NCI-H524 treated with DMSO at 0.1 percent for 48 hours (cell line): ENCODE measurements around the gene PYGB.
A peak's percentile ranks its signal among the peaks of the same experiment; 100 is the strongest.
"Not testable (repeated sequence)": the region's sequence is repeated elsewhere in the genome, so short reads cannot be mapped to it uniquely, and the experiment has no call there.

ENCODE experiments used
- DNase-seq: peaks from one replicate; lab custom pipeline; 2025; lab: John Stamatoyannopoulos, UW

The PYGB gene

GRCh38 chr20:25314497-25315417, 66.9 kb downstream of the PYGB start:
- no peak for DNase-seq

GRCh38 chr20:25315418-25316210, 67.7 kb downstream of the PYGB start:
- no peak for DNase-seq

GRCh38 chr20:25316506-25317190, 68.8 kb downstream of the PYGB start:
- no peak for DNase-seq

DNA sequence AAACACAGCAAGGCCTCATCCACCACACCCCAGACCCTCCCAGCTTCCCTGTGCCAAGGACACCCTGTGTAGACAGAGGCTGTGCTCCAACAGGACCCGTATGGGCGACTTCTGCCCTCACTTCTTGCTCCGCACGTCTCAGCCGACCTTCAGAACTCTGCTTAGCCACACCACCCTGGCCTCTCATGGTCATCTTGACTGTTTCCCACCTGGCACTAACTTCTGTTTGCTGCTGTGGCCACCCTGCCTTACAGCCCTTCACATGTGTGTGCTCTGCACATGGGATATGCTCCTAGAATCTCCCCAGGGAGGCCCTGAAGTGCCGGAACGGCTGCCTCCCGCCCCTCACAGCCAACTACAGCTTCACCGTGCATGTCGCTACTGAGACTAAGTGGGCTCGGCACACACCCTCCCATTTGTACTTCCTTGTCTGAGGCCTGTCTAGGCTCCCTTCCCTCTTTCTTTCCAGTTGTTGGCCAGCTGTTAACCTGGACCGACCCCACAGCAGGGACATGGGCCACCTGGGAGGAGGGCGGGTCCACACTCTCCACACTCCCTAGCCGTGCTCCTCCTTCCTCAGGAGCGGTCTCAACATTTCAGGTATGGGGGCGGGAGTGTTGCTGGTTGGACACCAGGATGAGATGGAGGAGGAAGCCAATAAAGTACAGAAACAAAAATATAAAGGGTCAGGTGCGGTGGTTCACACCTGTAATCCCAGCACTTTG, 69.6 kb downstream of the PYGB start:
- DNase-seq: no peak

DNA sequence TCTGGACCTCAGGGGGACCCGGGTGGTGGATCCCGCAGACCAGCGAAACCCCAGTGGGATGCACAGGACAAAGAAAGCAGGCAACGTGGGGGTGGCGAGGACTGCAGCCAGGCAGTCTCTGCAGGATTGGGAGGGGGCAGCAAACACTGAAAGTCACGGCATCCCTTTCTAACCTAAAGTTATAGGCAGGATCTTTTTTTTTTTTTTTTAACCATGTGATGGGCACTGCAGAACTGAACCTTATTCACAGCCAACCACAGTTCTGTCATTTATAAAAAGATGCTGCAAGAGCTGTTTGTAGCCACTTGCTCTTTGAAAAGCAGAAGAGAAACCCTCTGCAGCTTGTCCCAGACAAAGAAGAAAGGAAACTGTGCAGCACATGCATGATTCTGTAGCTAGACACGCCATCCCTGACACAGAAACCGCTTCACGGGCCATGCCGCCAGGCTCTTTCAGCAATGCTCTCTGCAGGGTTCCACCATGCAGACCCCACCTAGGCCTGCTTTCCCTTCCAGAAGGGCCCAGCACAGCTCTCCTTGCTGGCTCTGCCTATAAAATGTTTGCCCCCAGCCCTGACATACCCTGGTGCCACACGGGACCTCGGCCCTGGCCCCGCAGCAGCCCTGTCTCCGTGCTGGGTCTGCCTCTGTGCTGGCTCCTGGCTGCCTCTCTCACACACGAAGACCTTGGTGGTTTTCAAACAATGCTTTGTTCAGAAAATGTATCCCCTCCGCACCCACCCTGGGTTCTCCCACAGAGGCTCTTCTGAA, 70.8 kb downstream of the PYGB start:
- DNase-seq: no peak

- no peak for DNase-seq
Measured at GRCh38 chr20:25319241-25320034, 71.6 kb downstream of the PYGB start.

- peak; percentile 78 for DNase-seq
Measured at GRCh38 chr20:25320035-25320800, 72.3 kb downstream of the PYGB start.

GRCh38 chr20:25321262-25321831, 73.5 kb downstream of the PYGB start:
- DNase-seq: no peak

GRCh38 chr20:25321991-25322390, 74.1 kb downstream of the PYGB start:
- DNase-seq: no peak

DNA sequence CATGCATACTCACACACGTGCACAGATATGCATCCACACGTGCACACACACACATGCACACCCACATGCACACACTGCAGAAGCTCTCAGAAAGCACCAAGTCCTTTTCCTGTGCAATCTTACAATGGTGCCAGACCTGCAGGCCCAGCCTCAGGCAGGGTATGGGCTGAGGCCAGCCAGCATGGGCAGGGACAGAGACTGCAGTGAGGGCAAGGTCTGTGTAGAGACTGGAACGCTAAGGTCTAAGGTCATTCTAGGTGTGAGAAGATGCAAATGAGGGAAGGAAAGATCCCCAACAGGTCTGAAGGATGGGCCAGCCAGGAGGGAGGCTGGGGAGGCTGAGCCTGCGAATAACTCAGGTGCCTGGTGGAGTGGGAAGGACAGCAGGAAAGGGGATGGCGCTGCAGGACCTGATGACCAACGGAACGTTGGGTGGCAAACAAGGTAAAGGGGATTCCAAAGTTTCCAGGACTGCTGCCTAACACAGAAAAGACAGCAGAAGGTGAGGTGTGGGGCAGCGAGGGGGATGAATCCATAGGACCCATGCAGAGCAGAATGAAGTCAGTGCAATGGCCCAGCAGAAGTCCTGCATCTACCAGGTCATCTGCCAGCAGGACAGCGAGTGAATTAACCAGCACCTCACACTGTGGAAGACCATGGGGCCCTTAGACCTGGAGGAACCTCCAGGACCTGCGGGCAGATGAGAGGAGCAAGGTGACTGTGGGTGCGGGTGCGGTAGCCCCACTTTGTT, 75.8 kb downstream of the PYGB start:
- DNase-seq: no peak

GRCh38 chr20:25324412-25324811, 76.5 kb downstream of the PYGB start:
- DNase-seq: no peak

- no peak for DNase-seq
Measured at GRCh38 chr20:25325073-25325472, 77.2 kb downstream of the PYGB start.

DNA sequence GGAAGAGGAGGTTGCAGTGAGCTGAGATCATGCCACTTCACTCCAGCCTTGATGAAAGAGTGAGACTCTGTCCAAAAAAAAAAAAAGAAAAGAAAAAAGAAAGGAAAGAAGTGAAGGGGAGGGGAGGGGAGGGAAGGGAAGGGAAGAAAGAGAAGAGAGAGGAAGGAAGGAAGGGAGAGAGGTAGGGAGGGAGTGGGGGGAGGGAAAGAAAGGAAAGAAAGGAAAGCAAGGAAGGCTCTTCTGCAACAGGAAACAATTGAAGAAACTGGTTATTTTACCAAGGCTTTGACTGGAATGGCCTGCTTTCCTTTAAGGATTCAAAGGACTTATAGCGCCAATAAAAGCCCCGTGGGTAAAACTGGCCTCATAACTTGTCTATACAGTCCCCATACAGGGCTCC, 78.1 kb downstream of the PYGB start:
- no peak for DNase-seq

GRCh38 chr20:25327521-25328235, 79.8 kb downstream of the PYGB start:
- DNase-seq: no peak

- no peak for DNase-seq
Measured at GRCh38 chr20:25328954-25329498, 81.1 kb downstream of the PYGB start.

DNA sequence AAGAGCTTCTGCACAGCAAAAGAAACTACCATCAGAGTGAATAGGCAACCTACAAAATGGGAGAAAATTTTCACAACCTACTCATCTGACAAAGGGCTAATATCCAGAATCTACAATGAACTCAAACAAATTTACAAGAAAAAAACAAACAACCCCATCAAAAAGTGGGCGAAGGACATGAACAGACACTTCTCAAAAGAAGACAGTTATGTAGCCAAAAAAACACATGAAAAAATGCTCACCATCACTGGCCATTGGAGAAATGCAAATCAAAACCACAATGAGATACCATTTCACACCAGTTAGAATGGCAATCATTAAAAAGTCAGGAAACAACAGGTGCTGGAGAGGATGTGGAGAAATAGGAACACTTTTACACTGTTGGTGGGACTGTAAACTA, 87.1 kb downstream of the PYGB start:
- DNase-seq: not testable (repeated sequence)
